K562 (cell line): ENCODE data around the gene LLGL2. TPM values are rescaled to one million over a fixed set of nuclear protein-coding genes. Genes with fewer than 3 reads are reported as not detected.

Experiments
- ATAC-seq: fragments of 200-7000 bp; cut with Tn5 transposase; 3 replicates; pipeline ENCODE4 v1.9.1; 2020; ENCODE audit warnings: moderate library complexity
- BruUV-seq: library from RNA; stranded (reverse); fragments of 400-500 nt; replicated peaks from 2 replicates; lab custom pipeline; 2021; lab: Mats Ljungman, UMichigan
- CTCF ChIA-PET: fragments of 300-600 bp; formaldehyde crosslinking; extraction: SDS; loops from one replicate; lab custom pipeline; 2021; ENCODE audit warnings: low intra/inter-chr PET ratio; lab: Yijun Ruan, JAX
- POLR2A ChIA-PET: fragments of 300-600, 350-650 bp; sonication (Branson Sonifier 250); formaldehyde crosslinking; extraction: SDS; loops from one replicate; lab custom pipeline; 2021; ENCODE audit warnings: antibody characterized with exemption, inconsistent platforms; lab: Yijun Ruan, JAX
- DNase-seq, 4 experiments: peaks; one replicate each; pipeline versions ENCODE4 v3.0.0 to v3.0.0-alpha.2; 2011 to 2018; ENCODE audit warnings: low spot score in 3 of 4, mixed read lengths in 3 of 4; ENCODE audit errors: extremely low read depth in 1 of 4
- FAIRE-seq: peaks from 2 replicates; lab custom pipeline; 2011; peaks lifted over from hg19 to GRCh38; lab: Jason Lieb, UNC
- H2AFZ ChIP-seq: 2 replicates; pipeline ENCODE4 v1.6.0; 2011; ENCODE audit warnings: low read depth, low read length, control low read depth, inconsistent platforms
- H3K27ac ChIP-seq: fragments of 200-600 bp; 3 replicates; pipeline ENCODE4 v1.8.0; 2011; ENCODE audit warnings: low read depth, mild to moderate bottlenecking, control low read depth, inconsistent platforms, low read length, moderate library complexity, mixed read lengths; ENCODE audit errors: extremely low read depth
- H3K27me3 ChIP-seq, 2 experiments: fragments of 300-600 bp in 1 of 2; 2 replicates in 1 of 2; 3 replicates in 1 of 2; pipeline versions ENCODE4 v1.6.0 to v1.8.0; 2011; ENCODE audit warnings: inconsistent platforms in 2 of 2, low read length in 2 of 2, mild to moderate bottlenecking in 1 of 2, mixed read lengths in 1 of 2, moderate library complexity in 1 of 2; ENCODE audit not compliant: control insufficient read depth in 2 of 2, insufficient read depth in 2 of 2
- H3K36me3 ChIP-seq: fragments of 300-600 bp; 3 replicates; pipeline ENCODE4 v1.8.0; 2011; ENCODE audit warnings: mild to moderate bottlenecking, low read length, inconsistent platforms; ENCODE audit not compliant: control insufficient read depth, insufficient read depth
- H3K4me1 ChIP-seq, 2 experiments: fragments of 200-600 bp in 1 of 2; replicated peaks in 1 of 2; 2 replicates in 1 of 2; 3 replicates in 1 of 2; pipeline versions ENCODE4 v1.5.1 to v1.8.0; 2011; ENCODE audit warnings: inconsistent platforms in 2 of 2, low read length in 2 of 2, mild to moderate bottlenecking in 1 of 2, mixed read lengths in 1 of 2, moderate library complexity in 1 of 2; ENCODE audit not compliant: control insufficient read depth in 2 of 2, insufficient read depth in 2 of 2
- H3K4me2 ChIP-seq: 2 replicates; pipeline ENCODE4 v1.6.1; 2011; ENCODE audit warnings: low read length, control low read depth, inconsistent platforms, mixed read lengths; ENCODE audit not compliant: insufficient read depth
- H3K4me3 ChIP-seq: fragments of 200-600 bp; sonication (generic), shearing (Covaris generic); 2 replicates; pipeline ENCODE4 v1.5.1; 2016; ENCODE audit warnings: control low read depth, inconsistent platforms
- H3K79me2 ChIP-seq: fragments of 200-600 bp; 3 replicates; pipeline ENCODE4 v1.8.0; 2011; ENCODE audit warnings: low read length, inconsistent platforms; ENCODE audit not compliant: control insufficient read depth, insufficient read depth
- H3K9ac ChIP-seq, 2 experiments: 2 replicates each; pipeline versions ENCODE4 v1.6.0 to v1.6.1; 2011; ENCODE audit warnings: low read depth in 2 of 2, low read length in 2 of 2, control low read depth in 1 of 2, inconsistent platforms in 1 of 2, mild to moderate bottlenecking in 1 of 2, mixed read lengths in 1 of 2; ENCODE audit not compliant: insufficient read depth in 1 of 2
- H3K9me1 ChIP-seq: one replicate; pipeline ENCODE4 v1.6.0; 2011; ENCODE audit warnings: inconsistent platforms, mild to moderate bottlenecking, low read length, moderate library complexity; ENCODE audit not compliant: control insufficient read depth, insufficient read depth
- H3K9me3 ChIP-seq: replicated peaks from 2 replicates; pipeline ENCODE4 v1.5.1; 2011; ENCODE audit warnings: low read depth, low read length, inconsistent platforms; ENCODE audit not compliant: control insufficient read depth, insufficient read depth
- H4K20me1 ChIP-seq: replicated peaks from 2 replicates; pipeline ENCODE4 v1.6.1; 2011; ENCODE audit warnings: low read length, inconsistent platforms, mixed read lengths; ENCODE audit not compliant: control insufficient read depth, insufficient read depth
- BRF1 ChIP-seq: IDR thresholded peaks from 3 replicates; pipeline ENCODE4 v1.6.1; 2011; ENCODE audit warnings: borderline replicate concordance, mild to moderate bottlenecking; ENCODE audit not compliant: insufficient read length; ENCODE audit errors: extremely low read depth
- C11orf30 ChIP-seq: fragments of 450-650 bp; IDR thresholded peaks from 2 replicates; pipeline ENCODE4 v1.6.1; 2016; ENCODE audit warnings: low read depth, mild to moderate bottlenecking
- CBFB ChIP-seq: sonication (generic); formaldehyde crosslinking; IDR thresholded peaks from 2 replicates; pipeline ENCODE4 v1.4.0; 2020; ENCODE audit warnings: mild to moderate bottlenecking, missing genetic modification reagents
- ELF2 ChIP-seq: fragments of 250-450 bp; sonication (Bioruptor Pico); IDR thresholded peaks from 2 replicates; pipeline ENCODE4 v1.5.0; 2021; ENCODE audit warnings: mild to moderate bottlenecking
- NR0B1 ChIP-seq: fragments of 450-650 bp; IDR thresholded peaks from one replicate; pipeline ENCODE4 v1.6.1; 2018; ENCODE audit warnings: mild to moderate bottlenecking, moderate library complexity; ENCODE audit not compliant: partially characterized antibody
- PML ChIP-seq: IDR thresholded peaks from 2 replicates; pipeline ENCODE4 v1.6.1; 2012; ENCODE audit warnings: low read length, inconsistent platforms
- POLR2H ChIP-seq: IDR thresholded peaks from 2 replicates; pipeline ENCODE4 v1.6.1; 2016; ENCODE audit warnings: missing genetic modification characterization, low read depth, mild to moderate bottlenecking, control low read depth, missing compliant biosample characterization, moderate library complexity
- PPARD ChIP-seq: fragments of 250-450 bp; sonication (Bioruptor Pico); IDR thresholded peaks from 2 replicates; pipeline ENCODE4 v1.8.0; 2022; ENCODE audit warnings: inconsistent platforms, mild to moderate bottlenecking, moderate library complexity
- RBM22 ChIP-seq: fragments of 200-400 bp; formaldehyde crosslinking; IDR thresholded peaks from 2 replicates; pipeline ENCODE4 v1.6.1; 2018; ENCODE audit warnings: low read length, low read depth; ENCODE audit not compliant: poor library complexity, severe bottlenecking
- SAFB ChIP-seq: fragments of 200-400 bp; formaldehyde crosslinking; IDR thresholded peaks from 2 replicates; pipeline ENCODE4 v1.6.1; 2017; ENCODE audit warnings: low read depth, low read length, borderline replicate concordance
- TFE3 ChIP-seq: fragments of 450-650 bp; formaldehyde crosslinking; IDR thresholded peaks from 2 replicates; pipeline ENCODE4 v1.4.0; 2020; ENCODE audit warnings: mild to moderate bottlenecking, mixed read lengths
- ZNF212 ChIP-seq: fragments of 450-650 bp; formaldehyde crosslinking; IDR thresholded peaks from 2 replicates; pipeline ENCODE4 v1.4.0; 2020; ENCODE audit warnings: mild to moderate bottlenecking
- ZNF717 ChIP-seq: fragments of 250-450 bp; sonication (Bioruptor Pico); IDR thresholded peaks from 2 replicates; pipeline ENCODE4 v1.5.0; 2021
- WGBS: fragments of 100-300 bp; shearing (Covaris generic); methylation state at CpG from one replicate; pipeline ENCODE4 v1.1.6; 2016; ENCODE audit warnings: low coverage, mixed read lengths; ENCODE audit not compliant: insufficient coverage; ENCODE audit errors: missing lambda C conversion rate; 5-methylcytosine and 5-hydroxymethylcytosine counted together
- in situ Hi-C: fragments of 300-500 bp; cut with MboI; formaldehyde crosslinking; loops from 4 replicates; pipeline ENCODE4 v1.15.0; 2018; ENCODE audit warnings: inconsistent platforms, mixed read lengths
- intact Hi-C: fragments of 100-400 bp; cut with micrococcal nuclease; formaldehyde crosslinking; loops from 2 replicates; pipeline ENCODE4 v1.14.2; 2022
- polyA plus RNA-seq, 8 experiments: library from polyadenylated mRNA; depleted of rRNA in 4 of 8; stranded (reverse) in 5 of 8; unstranded in 3 of 8; fragments of >200 nt; fragmentation: Nextera tagmentation in 2 of 8; fragmentation: Illumina TruSeq in 1 of 8; extraction: Ambion mirVana in 2 of 8; extraction: Trizol in 1 of 8; gene quantifications; 2 replicates each; pipeline versions ENCODE4 v1.2.1 to v1.2.3, GENCODE V29; 2011 to 2014; ENCODE audit warnings: inconsistent platforms in 1 of 8, missing spikeins in 1 of 8
- total RNA-seq, 7 experiments: library from RNA; depleted of rRNA in 6 of 7; stranded (reverse); fragments of >200 nt in 6 of 7; fragmentation: Illumina TruSeq in 2 of 7; extraction: Trizol in 2 of 7; gene quantifications; 2 replicates each; pipeline versions ENCODE4 v1.2.1 to v1.2.3, GENCODE V29; 2011 to 2021; ENCODE audit warnings: low replicate concordance in 1 of 7
- TF ChIP-seq, protein P1 (sequence below), 3 experiments: fragments of 200-800 bp in 1 of 3; sonication (Bioruptor generic) in 1 of 3; sonication (generic) in 1 of 3; formaldehyde crosslinking in 1 of 3; IDR thresholded peaks; 2 replicates each; pipeline versions ENCODE4 v1.6.1 to v1.8.0; 2016 to 2022; ENCODE audit warnings: mild to moderate bottlenecking in 2 of 3, missing compliant biosample characterization in 2 of 3, missing genetic modification characterization in 2 of 3, missing genetic modification reagents in 1 of 3
- TF ChIP-seq, protein P2 (sequence below): fragments of 250-450 bp; sonication (Bioruptor Pico); IDR thresholded peaks from 2 replicates; pipeline ENCODE4 v1.8.0; 2022; ENCODE audit warnings: inconsistent platforms, mild to moderate bottlenecking, moderate library complexity, borderline replicate concordance

Gene LLGL2
- total and polyA plus RNA-seq, 9 of the 15 experiments (the other 6 are each of a cell fraction or from before 2014, with no cell fraction given): 0.32 to 24.4 (median 10.2) TPM

DNA sequence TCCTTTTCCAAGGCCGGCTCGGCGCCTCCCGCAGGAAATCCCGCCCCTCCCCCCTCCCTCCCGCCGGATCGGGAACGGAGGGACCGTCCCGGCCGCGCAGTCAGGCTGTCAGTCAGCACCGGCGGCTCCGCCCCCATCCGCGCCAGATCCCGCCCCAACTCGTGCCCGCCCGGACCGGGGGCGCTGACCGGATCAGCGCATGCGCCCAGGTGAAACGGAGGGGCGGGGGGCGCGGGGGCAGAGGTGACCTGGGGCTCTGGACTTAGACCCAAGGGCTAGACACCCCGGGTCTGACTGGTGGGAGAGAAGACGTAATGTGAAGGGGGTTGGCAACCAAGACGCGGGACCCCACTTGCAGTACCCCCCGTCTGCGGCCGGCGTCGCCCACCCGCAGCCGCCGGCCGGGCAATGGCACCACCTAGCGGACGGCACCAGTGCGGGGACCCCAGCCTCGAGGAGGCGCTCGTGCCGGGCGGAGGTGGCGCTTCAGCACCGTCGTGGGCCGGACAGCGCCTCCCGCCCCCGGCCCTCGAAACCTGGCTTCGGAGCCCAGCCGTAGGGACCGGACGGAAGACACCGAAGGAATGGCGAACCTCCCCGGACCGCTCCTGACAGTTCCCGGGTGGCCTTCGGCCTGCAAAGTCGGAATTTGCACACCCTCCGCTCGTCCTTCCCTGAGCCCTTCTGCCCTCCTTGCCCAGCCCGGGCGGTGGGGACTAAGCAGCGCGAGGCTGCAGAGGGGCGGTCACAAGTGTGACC lies 9.8 kb upstream of the LLGL2 start, which contains the start of gene CASKIN2:
Gene CASKIN2, minus strand, starts transcription at position 42 of the 759 bp plus-strand sequence. CDS start 1,733 bp downstream, outside the sequence.
- DNase-seq (peak; percentile 92 to 99 (median 96)), FAIRE-seq (peak; percentile 78), ATAC-seq (peak; percentile 82)
- peaks cover 5% of the 10 kb centered on the region for H3K9me1 ChIP-seq
- intact Hi-C loops (loop anchor here (1.0 to 5.0 kb wide), 3 partner anchors 72 to 237 kb away; partner anchors contain the start of gene MYO15B), in situ Hi-C loops (no loop called here)
- peaks cover 34 to 64% of the 10 kb centered on the region in 2 experiments for H3K4me1 ChIP-seq
- no TSS peak for BruUV-seq
- 1% methylated on average over 62 of the region's 78 CpGs for WGBS
- H3K4me2 ChIP-seq: peak within 1 kb of the TSS; percentile 87
- H3K27ac ChIP-seq: peak within 1 kb of the TSS; percentile 14; the same call in 2 of the 3 replicates
- POLR2A ChIA-PET: interaction anchor here (0.6 to 1.6 kb wide), 4 partner anchors 10 to 69 kb away, joined by 3 to 5 read pairs (median 5); partner anchors contain the start of gene LLGL2
- H3K9ac ChIP-seq: peak within 1 kb of the TSS; percentile 47 to 86; a peak in 3 of 4 replicates
- CTCF ChIA-PET: interaction anchor here (0.6 to 2.2 kb wide), 7 partner anchors 9 to 226 kb away, joined by 3 to 17 read pairs (median 3); partner anchors contain the start of gene LLGL2
- H4K20me1 ChIP-seq: peaks cover 15% of the 10 kb centered on the region
- peaks cover 10% of the 10 kb centered on the region for H3K79me2 ChIP-seq
- peak within 1 kb of the TSS; percentile 91 for H3K4me3 ChIP-seq
- peaks cover 31% of the 10 kb centered on the region; the same call in 2 of the 3 replicates for H3K36me3 ChIP-seq
- H3K27me3 ChIP-seq: no peaks in the 10 kb centered on the region
- peak within 1 kb of the TSS; percentile 95 for H2AFZ ChIP-seq
- H3K9me3 ChIP-seq: no peaks in the 10 kb centered on the region
- TF ChIP-seq RBM22 (peak; percentile 24), SAFB (0 out of 2 replicates have a peak, but pooled peaks have one; percentile 52), C11orf30 (no peak), TFE3 (CRISPR knock-in tag) (no peak), CBFB (peak; percentile 55; the same call in 1 of the 2 replicates), ZNF212 (CRISPR knock-in tag) (no peak; the same call in 1 of the 2 replicates), BRF1 (no peak), NR0B1 (no peak), ELF2 (no peak), PML (no peak), POLR2H (tag) (no peak), PPARD (CRISPR knock-in tag) (no peak), ZNF717 (CRISPR knock-in tag) (no peak)
- TF ChIP-seq, protein P1, sequence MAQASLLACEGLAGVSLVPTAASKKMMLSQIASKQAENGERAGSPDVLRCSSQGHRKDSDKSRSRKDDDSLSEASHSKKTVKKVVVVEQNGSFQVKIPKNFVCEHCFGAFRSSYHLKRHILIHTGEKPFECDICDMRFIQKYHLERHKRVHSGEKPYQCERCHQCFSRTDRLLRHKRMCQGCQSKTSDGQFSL (CRISPR knock-in tag; IDR thresholded peaks at IDR 0.05): peak; percentile 72; the same call in 1 of the 2 replicates
- TF ChIP-seq, protein P1 (tag; IDR thresholded peaks at IDR 0.05): no peak
- TF ChIP-seq, protein P2, sequence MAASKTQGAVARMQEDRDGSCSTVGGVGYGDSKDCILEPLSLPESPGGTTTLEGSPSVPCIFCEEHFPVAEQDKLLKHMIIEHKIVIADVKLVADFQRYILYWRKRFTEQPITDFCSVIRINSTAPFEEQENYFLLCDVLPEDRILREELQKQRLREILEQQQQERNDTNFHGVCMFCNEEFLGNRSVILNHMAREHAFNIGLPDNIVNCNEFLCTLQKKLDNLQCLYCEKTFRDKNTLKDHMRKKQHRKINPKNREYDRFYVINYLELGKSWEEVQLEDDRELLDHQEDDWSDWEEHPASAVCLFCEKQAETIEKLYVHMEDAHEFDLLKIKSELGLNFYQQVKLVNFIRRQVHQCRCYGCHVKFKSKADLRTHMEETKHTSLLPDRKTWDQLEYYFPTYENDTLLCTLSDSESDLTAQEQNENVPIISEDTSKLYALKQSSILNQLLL: no peak
